Measurements from ENCODE around the gene MLLT10.

DNA sequence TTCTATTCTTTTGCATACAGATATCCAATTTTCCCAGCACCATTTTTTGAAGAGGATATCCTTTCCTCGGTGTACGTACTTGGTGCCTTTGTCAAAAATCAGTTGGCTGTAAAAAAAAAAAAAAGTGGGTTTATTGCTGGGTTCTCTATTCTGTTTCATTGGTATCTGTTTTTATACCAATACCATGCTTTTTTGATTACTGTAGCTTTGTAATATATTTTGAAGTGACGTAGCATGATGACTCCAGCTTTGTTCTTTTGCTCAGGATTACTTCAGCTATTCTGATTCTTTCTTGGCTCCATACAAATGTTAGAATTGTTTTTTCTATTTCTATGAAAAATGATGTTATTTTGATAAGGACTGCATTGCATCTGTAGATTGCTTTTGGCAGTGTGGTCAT lies 165.5 kb downstream of the MLLT10 start:
- TF ChIP-seq, protein P1, sequence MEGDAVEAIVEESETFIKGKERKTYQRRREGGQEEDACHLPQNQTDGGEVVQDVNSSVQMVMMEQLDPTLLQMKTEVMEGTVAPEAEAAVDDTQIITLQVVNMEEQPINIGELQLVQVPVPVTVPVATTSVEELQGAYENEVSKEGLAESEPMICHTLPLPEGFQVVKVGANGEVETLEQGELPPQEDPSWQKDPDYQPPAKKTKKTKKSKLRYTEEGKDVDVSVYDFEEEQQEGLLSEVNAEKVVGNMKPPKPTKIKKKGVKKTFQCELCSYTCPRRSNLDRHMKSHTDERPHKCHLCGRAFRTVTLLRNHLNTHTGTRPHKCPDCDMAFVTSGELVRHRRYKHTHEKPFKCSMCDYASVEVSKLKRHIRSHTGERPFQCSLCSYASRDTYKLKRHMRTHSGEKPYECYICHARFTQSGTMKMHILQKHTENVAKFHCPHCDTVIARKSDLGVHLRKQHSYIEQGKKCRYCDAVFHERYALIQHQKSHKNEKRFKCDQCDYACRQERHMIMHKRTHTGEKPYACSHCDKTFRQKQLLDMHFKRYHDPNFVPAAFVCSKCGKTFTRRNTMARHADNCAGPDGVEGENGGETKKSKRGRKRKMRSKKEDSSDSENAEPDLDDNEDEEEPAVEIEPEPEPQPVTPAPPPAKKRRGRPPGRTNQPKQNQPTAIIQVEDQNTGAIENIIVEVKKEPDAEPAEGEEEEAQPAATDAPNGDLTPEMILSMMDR (IDR thresholded peaks at IDR 0.05), result no peak
- TF ChIP-seq POLR2A (IDR thresholded peaks at IDR 0.05), result no peak

Measured in right lobe of liver (tissue), 4 donors.